T-helper 1 cell treated with Interleukin-12 subunit alpha and Interleukin-12 subunit beta and Interleukin-4 antibody, amounts not matched to agents 30 ng/mL and 1 ng/mL, for 36 hours (primary cell): ENCODE results near the gene HLA-E. TPM values are rescaled to one million over a fixed set of nuclear protein-coding genes. Genes with fewer than 3 reads are reported as not detected.

Experiments
- intact Hi-C: fragments of 100-400 bp; cut with micrococcal nuclease; formaldehyde crosslinking; loops from one replicate; pipeline ENCODE4 v1.15.1; 2024
- total RNA-seq: library from RNA; stranded (reverse); gene quantifications from 2 replicates; pipeline ENCODE4 v1.2.3, GENCODE V29; 2022

Gene HLA-E
- total RNA-seq, 1 donor from 2014 or later: 499 TPM

DNA sequence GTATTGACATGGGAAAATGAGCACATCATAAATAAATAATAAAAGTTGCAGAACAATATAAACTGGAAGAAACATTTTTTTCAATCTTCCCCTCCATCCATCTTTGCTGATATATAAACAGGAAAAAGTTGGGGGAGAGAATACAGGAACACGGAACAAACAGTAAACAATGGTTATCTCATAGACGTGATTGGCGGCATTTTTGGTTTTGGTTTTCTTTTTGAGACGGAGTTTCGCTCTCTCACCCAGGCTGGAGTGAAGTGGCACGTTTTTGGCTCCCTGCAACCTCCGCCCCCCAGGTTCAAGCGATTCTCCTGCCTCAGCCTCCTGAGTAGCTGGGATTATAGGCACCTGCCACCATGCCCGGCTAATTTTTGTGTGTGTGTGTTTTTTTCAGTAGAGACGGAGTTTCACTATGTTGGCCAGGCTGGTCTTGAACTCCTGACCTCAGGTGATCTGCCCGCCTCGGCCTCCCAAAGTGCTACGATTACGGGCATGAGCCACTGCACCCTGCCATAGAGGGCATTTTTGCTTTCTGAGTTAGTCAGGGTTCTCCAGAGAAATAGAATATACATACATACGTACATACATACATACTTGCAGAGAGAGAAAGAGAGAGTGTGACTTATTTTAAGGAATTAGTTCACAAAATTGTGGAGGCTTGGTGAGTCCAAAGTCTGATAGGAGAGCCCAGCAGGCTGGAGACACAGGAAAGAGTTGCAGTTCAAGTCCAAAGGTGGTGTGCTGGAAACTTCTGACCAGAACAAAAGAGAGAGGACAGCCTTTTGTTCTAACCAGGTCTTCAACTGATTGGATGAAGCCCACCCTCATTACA is 44.4 kb downstream of the HLA-E start:
- intact Hi-C loops: no loop called here

DNA sequence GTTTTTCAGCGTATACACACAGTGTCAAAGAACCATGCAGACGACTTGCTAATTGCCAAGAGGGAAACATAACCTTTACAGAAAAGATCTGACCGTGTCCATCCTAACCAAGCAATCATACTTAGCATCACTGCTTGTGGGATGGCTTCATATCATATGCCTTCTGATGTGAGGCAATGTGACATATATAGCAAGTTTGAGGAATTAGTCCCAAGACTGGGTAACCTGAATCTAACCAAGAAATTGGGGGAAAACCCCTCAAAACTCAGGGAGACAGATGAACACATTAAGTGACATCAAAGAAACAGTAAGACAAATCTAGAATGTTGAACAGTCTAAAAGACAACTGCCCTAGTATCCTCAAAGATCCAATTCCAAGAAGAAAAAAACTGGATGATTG is 48.6 kb downstream of the HLA-E start:
- intact Hi-C loops: no loop called here

DNA sequence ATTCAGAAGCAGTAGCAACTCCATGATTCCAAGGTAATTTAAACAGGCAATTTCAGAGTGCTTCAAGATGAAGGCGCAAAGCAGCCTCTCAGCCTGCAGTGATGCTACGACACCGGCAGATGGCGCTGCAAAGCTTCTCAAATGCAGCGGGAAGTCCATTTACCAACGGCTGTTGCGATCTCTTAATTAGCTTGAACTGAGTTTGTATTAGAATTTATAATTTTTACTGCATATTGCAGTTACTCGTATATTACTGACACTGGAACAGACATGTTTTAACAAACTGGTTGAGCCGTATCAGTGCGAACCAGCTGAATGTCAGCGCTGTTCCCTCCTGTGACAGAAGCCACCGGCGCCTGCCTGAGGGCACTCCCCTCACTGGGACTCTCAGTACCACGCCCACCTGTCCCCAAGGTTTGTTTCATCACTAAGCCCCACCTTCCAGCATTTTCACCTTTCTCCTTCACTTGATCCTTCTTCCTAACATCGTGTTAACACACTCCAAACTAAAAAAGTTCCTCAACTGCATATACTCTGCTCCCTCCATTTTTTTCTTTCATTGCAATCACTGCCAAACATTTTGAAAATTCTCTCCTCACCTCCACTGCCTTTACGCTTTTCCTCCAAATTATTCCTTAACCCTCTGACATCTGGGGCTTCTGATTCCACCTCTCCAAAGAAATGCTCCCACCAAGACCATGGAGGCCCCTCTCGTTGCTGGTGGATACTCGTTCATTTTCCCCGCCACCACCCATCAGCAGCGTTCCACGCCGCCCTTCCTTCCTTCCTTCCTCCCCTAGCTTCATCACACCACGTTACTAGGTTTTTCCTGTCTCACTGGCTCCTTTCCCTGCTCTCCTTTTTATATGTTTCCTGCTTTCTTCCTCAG is 52.5 kb downstream of the HLA-E start:
- intact Hi-C loops: loop anchor here (1.0 to 2.0 kb wide), 8 partner anchors 9 to 546 kb away; partner anchors contain the start of genes ABCF1, DHX16 and GNL1

GRCh38 chr6:30542404-30542725 is 53.1 kb downstream of the HLA-E start:
- intact Hi-C loops: loop anchor here (2.0 kb wide), 1 partner anchor 180 kb away; no protein-coding TSS in a partner anchor

DNA sequence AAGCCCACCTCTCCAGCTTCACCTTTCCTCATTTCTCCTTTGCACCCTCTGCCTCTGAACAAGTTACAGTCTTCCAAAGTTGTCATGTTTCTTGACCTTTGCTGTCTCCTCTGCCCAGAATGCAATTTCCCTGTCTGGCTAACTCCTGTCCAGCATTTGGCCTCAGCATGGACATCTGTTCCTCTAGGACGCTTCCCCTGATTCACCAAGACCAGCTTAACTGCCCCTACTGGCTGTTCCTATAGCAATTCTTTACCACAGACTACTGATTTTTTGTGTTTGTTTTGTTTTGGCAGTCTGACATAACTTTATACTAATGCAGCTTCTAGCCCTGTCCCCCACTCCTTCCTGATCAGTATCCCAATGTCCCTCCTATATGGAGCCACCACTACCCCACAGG is 53.6 kb downstream of the HLA-E start:
- intact Hi-C loops: loop anchor here (2.0 kb wide), 1 partner anchor 180 kb away; no protein-coding TSS in a partner anchor

Other genes with a start within 250 kb of the HLA-E start
- 11.3 and 13.9 TPM in 2 replicates for gene TRIM39, start 162.6 kb upstream of the HLA-E start, total RNA-seq
- gene RPP21, start 144.4 kb upstream of the HLA-E start, total RNA-seq: 36.7 and 41.1 TPM in 2 replicates
- 49.4 and 49.7 TPM in 2 replicates for gene GNL1, start 67.0 kb downstream of the HLA-E start, total RNA-seq
- 22.1 and 22.7 TPM in 2 replicates for gene PRR3, start 67.8 kb downstream of the HLA-E start, total RNA-seq
- 103 and 104 TPM in 2 replicates for gene ABCF1, start 81.9 kb downstream of the HLA-E start, total RNA-seq
- 95.2 and 100 TPM in 2 replicates for gene PPP1R10, start 127.7 kb downstream of the HLA-E start, total RNA-seq
- gene MRPS18B, start 128.3 kb downstream of the HLA-E start, total RNA-seq: 37.9 and 39.0 TPM in 2 replicates
- 9.2 and 11.3 TPM in 2 replicates for gene ATAT1, start 137.4 kb downstream of the HLA-E start, total RNA-seq
- 22.2 and 31.1 TPM in 2 replicates for gene C6orf136, start 157.6 kb downstream of the HLA-E start, total RNA-seq
- 49.5 and 51.0 TPM in 2 replicates for gene DHX16, start 183.5 kb downstream of the HLA-E start, total RNA-seq
- gene PPP1R18, start 197.1 kb downstream of the HLA-E start, total RNA-seq: 305 and 322 TPM in 2 replicates
- gene NRM, start 201.5 kb downstream of the HLA-E start, total RNA-seq: 28.2 and 32.3 TPM in 2 replicates
- 80.0 and 93.3 TPM in 2 replicates for gene MDC1, start 227.8 kb downstream of the HLA-E start, total RNA-seq
- gene TUBB, start 230.8 kb downstream of the HLA-E start, total RNA-seq: 905 and 913 TPM in 2 replicates